AG09309 (cell line): ENCODE measurements around the gene SSTR3.
A peak's percentile ranks its signal among the peaks of the same experiment; 100 is the strongest.
"Not testable (repeated sequence)": the region's sequence is repeated elsewhere in the genome, so short reads cannot be mapped to it uniquely, and the experiment has no call there.

Experiments
- DNase-seq: peaks from one replicate; pipeline ENCODE4 v3.0.0-alpha.2; 2010; ENCODE audit warnings: low read depth
- H3K4me3 ChIP-seq: 2 replicates; pipeline ENCODE4 v1.5.1; 2011; ENCODE audit warnings: mild to moderate bottlenecking, low read depth, low read length, moderate library complexity; ENCODE audit not compliant: control insufficient read depth
- TF ChIP-seq, protein P1 (sequence below): IDR thresholded peaks from 2 replicates; pipeline ENCODE4 v1.5.1; 2011; ENCODE audit warnings: mild to moderate bottlenecking, low read depth, low read length, inconsistent platforms; ENCODE audit not compliant: insufficient read depth, control insufficient read depth; ENCODE audit errors: missing control alignments

The SSTR3 gene

DNA sequence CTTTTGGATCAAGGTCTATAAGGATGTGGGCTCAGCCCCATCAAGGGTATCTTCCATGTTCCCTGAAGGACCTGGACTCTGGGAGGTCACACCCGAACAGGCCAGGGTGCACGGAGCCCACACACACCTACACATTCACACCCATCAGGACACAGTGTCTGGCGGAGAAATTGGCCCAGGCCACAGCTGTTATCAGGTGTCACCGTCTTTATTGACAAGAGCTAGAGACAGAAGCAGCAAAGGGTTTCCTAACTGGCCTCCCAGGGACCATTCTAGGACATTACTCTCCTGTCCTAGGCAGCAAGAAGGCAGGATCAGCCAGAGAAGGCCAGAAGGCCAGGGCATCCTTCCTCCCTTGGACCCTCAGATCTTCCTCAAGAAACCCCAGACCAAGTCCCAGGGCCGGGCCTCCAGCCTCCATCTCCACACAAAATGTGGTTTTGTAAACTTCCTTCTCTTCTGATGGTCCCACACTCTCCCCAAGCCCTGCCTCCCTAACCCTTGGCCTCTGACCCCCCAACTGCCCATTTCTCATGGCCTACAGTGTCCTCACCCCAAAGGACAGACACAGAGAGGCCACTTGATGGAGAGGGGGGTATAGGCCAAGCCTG lies 8.1 kb downstream of the SSTR3 start:
- H3K4me3 ChIP-seq: no peak overlapping the region
- DNase-seq: no peak
- TF ChIP-seq, protein P1, sequence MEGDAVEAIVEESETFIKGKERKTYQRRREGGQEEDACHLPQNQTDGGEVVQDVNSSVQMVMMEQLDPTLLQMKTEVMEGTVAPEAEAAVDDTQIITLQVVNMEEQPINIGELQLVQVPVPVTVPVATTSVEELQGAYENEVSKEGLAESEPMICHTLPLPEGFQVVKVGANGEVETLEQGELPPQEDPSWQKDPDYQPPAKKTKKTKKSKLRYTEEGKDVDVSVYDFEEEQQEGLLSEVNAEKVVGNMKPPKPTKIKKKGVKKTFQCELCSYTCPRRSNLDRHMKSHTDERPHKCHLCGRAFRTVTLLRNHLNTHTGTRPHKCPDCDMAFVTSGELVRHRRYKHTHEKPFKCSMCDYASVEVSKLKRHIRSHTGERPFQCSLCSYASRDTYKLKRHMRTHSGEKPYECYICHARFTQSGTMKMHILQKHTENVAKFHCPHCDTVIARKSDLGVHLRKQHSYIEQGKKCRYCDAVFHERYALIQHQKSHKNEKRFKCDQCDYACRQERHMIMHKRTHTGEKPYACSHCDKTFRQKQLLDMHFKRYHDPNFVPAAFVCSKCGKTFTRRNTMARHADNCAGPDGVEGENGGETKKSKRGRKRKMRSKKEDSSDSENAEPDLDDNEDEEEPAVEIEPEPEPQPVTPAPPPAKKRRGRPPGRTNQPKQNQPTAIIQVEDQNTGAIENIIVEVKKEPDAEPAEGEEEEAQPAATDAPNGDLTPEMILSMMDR: no peak

DNA sequence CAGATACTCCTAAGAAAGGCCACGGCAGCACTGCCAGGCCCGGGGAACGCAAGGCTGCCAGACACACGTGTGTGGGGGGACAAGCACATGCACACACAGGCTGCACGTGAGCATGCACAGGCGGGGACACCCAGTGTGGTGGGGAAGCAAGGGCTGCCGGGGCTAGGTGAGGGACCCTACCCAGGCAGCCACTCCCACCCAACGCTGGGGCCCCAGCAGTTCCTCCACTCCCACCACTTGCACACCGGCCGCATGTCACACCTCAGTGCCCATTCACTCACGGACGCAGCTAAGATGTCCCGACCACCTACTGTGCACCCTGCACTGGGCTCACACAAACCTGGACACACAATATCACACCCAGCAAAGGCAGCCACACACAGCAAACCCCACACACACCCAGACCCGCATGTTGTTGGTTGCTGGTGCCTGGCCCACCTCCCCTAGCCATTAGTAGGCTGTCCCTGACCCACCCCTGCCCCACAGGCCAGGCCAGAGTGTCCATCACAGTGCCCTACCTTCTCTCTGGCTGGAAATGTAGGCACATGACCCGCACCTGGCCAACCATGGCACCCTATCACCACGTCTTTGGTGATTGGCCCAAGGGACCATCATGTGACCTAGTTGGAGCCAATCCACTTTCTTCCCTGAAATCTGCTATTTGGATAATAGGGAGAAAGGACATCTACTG lies 8.8 kb downstream of the SSTR3 start:
- no peak for DNase-seq
- TF ChIP-seq, protein P1: no peak
- H3K4me3 ChIP-seq: no peak overlapping the region

DNA sequence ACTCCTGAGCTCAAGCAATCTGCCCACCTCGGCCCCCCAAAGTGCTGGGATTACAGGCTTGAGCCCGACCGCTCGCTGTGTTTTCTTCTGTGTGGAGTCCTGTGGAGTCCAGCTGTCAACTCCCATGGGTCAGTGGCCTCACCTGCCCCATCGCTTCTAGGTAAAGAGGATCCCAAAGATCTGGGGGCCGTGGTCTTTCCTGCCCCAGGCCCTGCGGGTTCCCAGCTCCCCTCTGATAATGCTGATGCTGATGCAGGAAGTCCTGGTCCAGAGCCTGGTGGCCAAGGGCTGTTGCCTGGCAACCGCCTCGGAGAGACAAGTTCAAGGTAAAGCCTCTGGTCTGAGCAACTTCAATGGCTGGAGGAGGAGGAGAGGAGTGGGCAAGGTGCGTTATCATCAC lies 9.6 kb downstream of the SSTR3 start:
- TF ChIP-seq, protein P1: no peak
- no peak for DNase-seq
- no peak overlapping the region for H3K4me3 ChIP-seq

DNA sequence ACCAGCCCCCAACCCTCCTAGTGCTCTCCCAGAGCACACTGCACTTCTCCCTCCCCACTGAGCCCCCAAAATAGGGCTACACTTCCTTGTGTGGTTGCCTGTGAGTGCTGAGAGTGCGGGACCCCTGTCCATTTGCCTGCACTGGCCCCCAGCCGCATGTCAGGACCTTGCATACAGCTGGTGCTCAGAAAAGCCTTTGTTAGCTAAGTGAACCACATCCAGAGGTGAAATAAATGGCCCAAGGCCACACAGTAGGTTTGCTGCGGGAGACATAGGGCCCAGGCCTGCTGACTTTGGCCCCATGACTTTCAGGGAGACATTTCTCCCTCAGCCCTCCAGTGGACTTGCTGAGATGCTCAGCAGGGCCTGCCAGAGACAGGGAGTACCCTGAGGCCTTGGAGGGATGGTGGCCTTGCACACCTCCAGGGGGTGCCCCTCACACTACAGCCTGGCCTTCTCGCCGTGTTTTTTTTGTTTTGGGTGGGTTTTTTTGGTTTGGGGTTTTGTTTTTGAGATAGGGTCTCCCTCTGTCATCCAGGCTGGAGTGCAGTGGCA lies 10.2 kb downstream of the SSTR3 start:
- H3K4me3 ChIP-seq: no peak overlapping the region
- TF ChIP-seq, protein P1: no peak
- DNase-seq: no peak

DNA sequence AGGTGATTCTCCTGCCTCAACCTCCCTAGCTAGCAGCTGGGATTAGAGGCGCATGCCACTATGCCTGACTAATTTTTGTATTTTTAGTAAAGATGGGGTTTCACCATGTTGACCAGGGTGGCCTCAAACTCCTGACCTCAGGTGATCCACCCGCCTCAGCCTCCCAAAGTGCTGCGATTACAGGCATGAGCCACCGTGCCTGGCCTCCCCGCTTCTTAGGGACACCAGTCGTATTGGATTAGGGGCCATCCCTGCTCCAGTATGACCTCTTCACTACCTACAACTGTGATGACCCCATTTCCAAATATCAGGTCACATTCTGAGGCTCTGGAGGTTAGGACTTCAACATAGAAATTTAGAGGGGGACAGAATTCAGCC lies 10.8 kb downstream of the SSTR3 start:
- H3K4me3 ChIP-seq, DNase-seq: not testable (repeated sequence)

DNA sequence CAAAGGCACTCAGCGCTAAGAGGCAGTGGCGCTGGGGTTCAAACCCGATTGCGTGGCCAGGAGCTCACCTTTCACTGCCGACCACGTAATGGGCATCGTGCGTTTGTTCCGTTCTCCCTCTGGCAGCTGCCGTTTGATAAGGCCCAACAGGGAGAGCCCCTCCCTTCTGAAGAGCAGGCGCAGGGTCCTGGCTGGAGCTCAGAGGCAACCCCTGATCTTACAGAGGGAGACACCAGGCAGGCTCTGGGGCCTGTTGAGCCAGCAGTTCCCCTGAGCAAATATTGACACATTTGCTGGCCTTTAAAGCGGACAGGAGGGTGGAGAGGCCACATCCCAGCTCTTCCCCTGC lies 12.5 kb downstream of the SSTR3 start:
- TF ChIP-seq, protein P1: no peak
- H3K4me3 ChIP-seq: no peak overlapping the region; the same call in 1 of the 2 replicates
- DNase-seq: no peak

DNA sequence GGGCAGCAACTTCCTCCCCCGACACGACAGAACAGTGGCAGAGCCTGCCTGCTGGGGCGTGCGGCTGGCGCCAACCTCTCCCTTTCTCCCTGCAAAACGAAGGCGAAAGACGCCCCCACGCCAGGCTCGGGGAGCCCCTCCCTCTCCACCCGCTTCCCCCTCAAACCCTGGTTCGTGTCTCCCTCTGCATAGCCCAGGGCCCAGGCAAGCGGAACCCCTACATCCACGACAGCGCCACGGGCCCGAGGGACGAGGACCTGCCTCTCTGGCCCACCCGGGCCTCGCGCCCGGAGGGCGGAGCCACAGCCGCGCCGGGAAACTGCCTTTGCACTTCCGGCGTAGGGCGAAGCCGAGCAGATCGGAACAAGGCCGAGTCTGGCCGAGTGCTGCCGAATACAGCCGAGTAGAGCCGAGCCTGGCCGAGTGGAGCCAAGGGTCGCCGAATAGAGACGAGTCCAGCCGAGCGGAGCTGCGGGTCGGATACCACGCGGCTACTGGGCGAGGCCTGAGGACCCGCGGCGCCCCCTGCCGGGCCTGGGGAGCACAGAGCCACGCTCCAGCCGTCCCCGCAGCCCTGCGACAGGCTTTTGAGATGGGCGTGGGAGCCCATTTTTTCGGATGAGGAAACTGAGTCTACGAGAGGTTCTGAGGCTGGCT lies 13.0 kb downstream of the SSTR3 start:
- TF ChIP-seq, protein P1: peak; percentile 92
- H3K4me3 ChIP-seq: peak overlapping the region; percentile 72
- DNase-seq: peak; percentile 84
